ENCODE measurements around the gene RDH13. TPM values are rescaled to one million over a fixed set of nuclear protein-coding genes. Genes with fewer than 3 reads are reported as not detected.

RDH13 gene
- total and polyA plus RNA-seq, 2 experiments from 2014 or later: 6.4 to 7.8 TPM

DNA sequence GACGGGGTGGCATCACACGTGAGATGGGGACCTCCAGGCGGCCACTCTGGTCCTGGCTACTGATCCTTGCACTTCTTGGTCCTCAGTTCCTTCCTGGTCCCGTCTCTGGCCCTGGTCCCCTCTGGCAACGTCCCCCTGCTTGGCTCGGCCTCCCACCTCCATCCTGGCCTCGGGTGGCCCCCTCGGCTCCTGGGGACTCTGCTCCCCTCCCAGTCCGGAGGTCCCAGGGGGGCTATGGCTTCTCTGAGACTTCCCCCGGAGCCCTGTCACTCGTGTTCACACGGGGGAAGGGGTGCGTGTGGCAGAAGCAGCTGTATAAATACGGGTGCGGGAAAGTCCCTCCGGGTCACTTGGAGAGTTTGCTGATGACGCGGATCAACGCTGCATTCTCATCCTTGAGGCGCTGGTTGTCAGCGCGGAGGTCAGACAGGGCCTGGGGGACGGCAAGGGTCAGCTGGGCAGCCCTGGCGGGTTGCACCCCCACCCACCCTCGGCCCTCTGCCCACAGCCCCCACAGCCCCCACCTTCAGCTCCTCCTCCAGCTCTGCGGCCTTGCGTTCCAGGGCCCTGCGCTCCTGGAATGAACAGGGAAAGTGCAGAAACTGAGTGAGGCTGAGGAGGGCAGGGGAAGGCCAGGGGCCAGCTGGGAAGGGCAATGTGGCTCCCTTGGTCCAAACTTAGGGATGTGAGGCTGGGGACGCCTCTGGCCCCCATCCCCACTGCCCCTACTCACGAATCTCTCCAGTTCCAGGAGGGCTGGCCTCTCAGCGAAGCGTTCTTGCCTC lies 28.4 kb upstream of the RDH13 start:
- TF ChIP-seq EZH2phosphoT487 (IDR thresholded peaks at IDR 0.05; ENCODE audit: insufficient read depth, low read depth) (no peak), EZH2 (IDR thresholded peaks at IDR 0.05; ENCODE audit: insufficient read depth, poor library complexity, severe bottlenecking) (no peak)
- 0 out of 2 replicates have a peak, but pooled peaks cover 7% of the 10 kb centered on the region for H3F3A ChIP-seq (ENCODE audit: insufficient read depth)
- in situ Hi-C loops (cut with MboI): no loop called here

GRCh38 chr19:55090564-55090963 lies 27.6 kb upstream of the RDH13 start:
- WGBS, 2 experiments (ENCODE audit: low coverage in 1 of 2, low lambda C conversion rate in 2 of 2, missing lambda C conversion rate in 2 of 2): 94 to 96% methylated on average over 11 to 13 of the region's 13 CpGs
- DNase-seq: no peak
- no peaks in the 10 kb centered on the region for H3K79me2 ChIP-seq (ENCODE audit: insufficient read depth)

More for the DNA sequence above, 28.4 kb upstream of the RDH13 start:
- Histone ChIP-seq H3K27ac (no peak overlapping the region), H3K79me2 (ENCODE audit: insufficient read depth) (no peaks in the 10 kb centered on the region), H3K9me3 (ENCODE audit: low read depth) (no peaks in the 10 kb centered on the region), H3K9ac (no peak overlapping the region), H3K4me1 (ENCODE audit: insufficient read depth) (peaks cover 6% of the 10 kb centered on the region; the same call in 1 of the 2 replicates), H3K9me2 (ENCODE audit: insufficient read depth) (no peaks in the 10 kb centered on the region), H3K4me3 (no peak overlapping the region), H3K36me3 (ENCODE audit: low read depth) (peaks cover 8% of the 10 kb centered on the region; the same call in 1 of the 2 replicates), H3K27me3 (replicated peaks; ENCODE audit: insufficient read depth) (peaks cover 2% of the 10 kb centered on the region), H3K4me2 (ENCODE audit: unreplicated experiment) (no peak overlapping the region), H2AFZ (no peak overlapping the region), H4K20me1 (ENCODE audit: insufficient read depth) (no peaks in the 10 kb centered on the region)
- no peak for DNase-seq
- WGBS, 2 experiments (ENCODE audit: low coverage in 1 of 2, low lambda C conversion rate in 2 of 2, missing lambda C conversion rate in 2 of 2): 88% methylated on average over 22 to 32 of the region's 32 CpGs

DNA sequence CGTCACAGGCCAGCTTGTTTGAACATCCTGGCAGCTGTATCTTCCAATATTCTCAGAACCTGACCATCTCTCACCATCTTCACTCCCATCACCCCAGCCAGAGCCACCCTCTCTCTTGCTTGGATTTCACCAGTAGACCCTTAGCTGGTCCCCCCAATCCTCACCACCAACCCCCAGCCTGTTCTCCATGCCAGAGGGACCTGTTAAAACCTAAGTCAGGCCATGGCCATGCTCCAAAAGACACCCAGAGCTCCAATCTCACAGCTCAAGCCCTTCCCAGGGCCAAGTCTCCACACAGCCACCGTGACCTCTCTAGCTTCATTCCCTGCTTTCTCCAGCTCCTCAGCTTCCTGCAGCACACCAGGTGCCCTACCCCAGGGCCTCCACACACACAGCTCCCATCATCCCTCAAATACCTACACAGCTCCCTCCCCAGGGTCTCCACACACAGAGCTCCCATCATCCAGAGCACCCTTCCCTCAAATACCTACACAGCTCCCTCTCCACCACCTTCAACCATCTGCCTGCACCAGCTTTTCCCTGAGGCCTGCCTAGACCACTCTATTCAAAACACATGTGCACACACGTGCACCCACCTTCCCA lies 26.5 kb upstream of the RDH13 start:
- TF ChIP-seq EZH2phosphoT487 (IDR thresholded peaks at IDR 0.05; ENCODE audit: insufficient read depth, low read depth): no peak
- no peak for TF ChIP-seq EZH2 (IDR thresholded peaks at IDR 0.05; ENCODE audit: insufficient read depth, poor library complexity, severe bottlenecking)
- no peak for DNase-seq
- Histone ChIP-seq H3K27ac (no peak overlapping the region), H3K9me2 (ENCODE audit: insufficient read depth) (no peaks in the 10 kb centered on the region), H4K20me1 (ENCODE audit: insufficient read depth) (no peaks in the 10 kb centered on the region), H3K4me2 (ENCODE audit: unreplicated experiment) (no peak overlapping the region), H2AFZ (no peak overlapping the region), H3K4me1 (ENCODE audit: insufficient read depth) (peaks cover 6% of the 10 kb centered on the region; the same call in 1 of the 2 replicates), H3K4me3 (no peak overlapping the region), H3K9me3 (ENCODE audit: low read depth) (no peaks in the 10 kb centered on the region), H3K79me2 (ENCODE audit: insufficient read depth) (no peaks in the 10 kb centered on the region), H3K27me3 (replicated peaks; ENCODE audit: insufficient read depth) (peaks cover 21% of the 10 kb centered on the region), H3F3A (ENCODE audit: insufficient read depth) (0 out of 2 replicates have a peak, but pooled peaks cover 7% of the 10 kb centered on the region), H3K9ac (no peak overlapping the region), H3K36me3 (ENCODE audit: low read depth) (peaks cover 8% of the 10 kb centered on the region; the same call in 1 of the 2 replicates)
- in situ Hi-C loops (cut with MboI): no loop called here
- WGBS, 2 experiments (ENCODE audit: low coverage in 1 of 2, low lambda C conversion rate in 2 of 2, missing lambda C conversion rate in 2 of 2): 97 to 100% methylated on average over 3 of the region's 3 CpGs

More at GRCh38 chr19:55090564-55090963, 27.6 kb upstream of the RDH13 start:
- H3K27me3 ChIP-seq (replicated peaks; ENCODE audit: insufficient read depth): peaks cover 10% of the 10 kb centered on the region
- no peak overlapping the region for H2AFZ ChIP-seq
- H3K9me3 ChIP-seq (ENCODE audit: low read depth): no peaks in the 10 kb centered on the region
- H3K27ac ChIP-seq: no peak overlapping the region
- peaks cover 6% of the 10 kb centered on the region; the same call in 1 of the 2 replicates for H3K4me1 ChIP-seq (ENCODE audit: insufficient read depth)
- peaks cover 8% of the 10 kb centered on the region; the same call in 1 of the 2 replicates for H3K36me3 ChIP-seq (ENCODE audit: low read depth)
- H3K9me2 ChIP-seq (ENCODE audit: insufficient read depth): no peaks in the 10 kb centered on the region
- no peak overlapping the region for H3K4me3 ChIP-seq
- no peak overlapping the region for H3K4me2 ChIP-seq (ENCODE audit: unreplicated experiment)
- TF ChIP-seq EZH2 (IDR thresholded peaks at IDR 0.05; ENCODE audit: insufficient read depth, poor library complexity, severe bottlenecking): no peak
- TF ChIP-seq EZH2phosphoT487 (IDR thresholded peaks at IDR 0.05; ENCODE audit: insufficient read depth, low read depth): no peak
- in situ Hi-C loops (cut with MboI): no loop called here
- H3F3A ChIP-seq (ENCODE audit: insufficient read depth): 0 out of 2 replicates have a peak, but pooled peaks cover 7% of the 10 kb centered on the region
- no peaks in the 10 kb centered on the region for H4K20me1 ChIP-seq (ENCODE audit: insufficient read depth)
- H3K9ac ChIP-seq: no peak overlapping the region

DNA sequence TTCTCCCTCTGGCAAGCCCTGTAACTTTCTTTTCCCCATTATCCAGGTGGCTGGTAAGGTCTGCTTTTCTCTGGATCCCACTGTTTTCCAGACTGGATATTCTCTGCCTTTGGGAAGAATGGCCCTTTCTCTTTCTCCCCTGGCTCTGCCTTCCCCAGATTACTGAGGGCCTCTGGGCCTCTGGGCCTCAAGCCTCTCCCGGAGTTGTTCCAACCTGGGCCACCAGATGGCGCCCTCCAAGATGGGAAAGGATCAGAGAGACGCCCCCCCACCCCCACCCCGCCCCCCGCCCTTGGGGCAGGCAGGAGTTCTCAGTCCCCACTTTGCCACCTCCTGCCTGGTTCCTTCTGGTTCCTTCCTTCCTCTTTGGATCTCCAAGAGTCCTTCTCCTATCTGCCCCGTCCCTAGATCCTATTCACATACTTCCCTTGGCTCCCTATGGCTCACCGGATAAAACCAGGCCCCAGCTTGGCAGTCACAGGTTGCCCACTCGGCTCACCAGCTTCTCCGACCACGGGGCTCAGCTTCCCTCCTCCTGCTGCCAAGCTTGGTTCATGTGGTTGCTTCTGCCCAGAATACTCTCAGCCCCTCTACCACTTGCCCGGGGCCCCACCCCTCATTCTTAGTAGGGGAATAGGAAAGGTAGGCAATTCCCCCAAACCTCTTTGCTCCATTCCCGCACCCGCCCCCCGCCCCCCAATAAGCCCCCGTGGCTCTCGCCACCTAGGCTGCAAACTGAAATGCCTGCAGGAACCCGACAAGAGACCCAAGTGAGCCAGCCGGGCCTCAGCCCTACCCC lies 25.8 kb upstream of the RDH13 start:
- H3K36me3 ChIP-seq (ENCODE audit: low read depth): peaks cover 8% of the 10 kb centered on the region; the same call in 1 of the 2 replicates
- peak; percentile 63 for DNase-seq
- no peaks in the 10 kb centered on the region for H3K79me2 ChIP-seq (ENCODE audit: insufficient read depth)
- peaks cover 6% of the 10 kb centered on the region; the same call in 1 of the 2 replicates for H3K4me1 ChIP-seq (ENCODE audit: insufficient read depth)
- no peak overlapping the region for H3K9ac ChIP-seq
- H3K4me3 ChIP-seq: no peak overlapping the region
- 0 out of 2 replicates have a peak, but pooled peaks cover 7% of the 10 kb centered on the region for H3F3A ChIP-seq (ENCODE audit: insufficient read depth)
- peaks cover 28% of the 10 kb centered on the region for H3K27me3 ChIP-seq (replicated peaks; ENCODE audit: insufficient read depth)
- no peak overlapping the region for H2AFZ ChIP-seq
- H3K27ac ChIP-seq: no peak overlapping the region
- WGBS, 2 experiments (ENCODE audit: low coverage in 1 of 2, low lambda C conversion rate in 2 of 2, missing lambda C conversion rate in 2 of 2): 46 to 62% methylated on average over 11 to 17 of the region's 18 CpGs
- H3K9me2 ChIP-seq (ENCODE audit: insufficient read depth): no peaks in the 10 kb centered on the region
- no peak for TF ChIP-seq EZH2 (IDR thresholded peaks at IDR 0.05; ENCODE audit: insufficient read depth, poor library complexity, severe bottlenecking)
- no peak for TF ChIP-seq EZH2phosphoT487 (IDR thresholded peaks at IDR 0.05; ENCODE audit: insufficient read depth, low read depth)
- H3K9me3 ChIP-seq (ENCODE audit: low read depth): no peaks in the 10 kb centered on the region
- in situ Hi-C loops (cut with MboI): no loop called here
- H3K4me2 ChIP-seq (ENCODE audit: unreplicated experiment): no peak overlapping the region
- no peaks in the 10 kb centered on the region for H4K20me1 ChIP-seq (ENCODE audit: insufficient read depth)
